ENCODE results near the gene FH. TPM values are rescaled to one million over a fixed set of nuclear protein-coding genes. Genes with fewer than 3 reads are reported as not detected.

Gene FH
- total and polyA plus RNA-seq, 8 donors, result 49.8 to 60.6 (median 56.8) TPM

DNA sequence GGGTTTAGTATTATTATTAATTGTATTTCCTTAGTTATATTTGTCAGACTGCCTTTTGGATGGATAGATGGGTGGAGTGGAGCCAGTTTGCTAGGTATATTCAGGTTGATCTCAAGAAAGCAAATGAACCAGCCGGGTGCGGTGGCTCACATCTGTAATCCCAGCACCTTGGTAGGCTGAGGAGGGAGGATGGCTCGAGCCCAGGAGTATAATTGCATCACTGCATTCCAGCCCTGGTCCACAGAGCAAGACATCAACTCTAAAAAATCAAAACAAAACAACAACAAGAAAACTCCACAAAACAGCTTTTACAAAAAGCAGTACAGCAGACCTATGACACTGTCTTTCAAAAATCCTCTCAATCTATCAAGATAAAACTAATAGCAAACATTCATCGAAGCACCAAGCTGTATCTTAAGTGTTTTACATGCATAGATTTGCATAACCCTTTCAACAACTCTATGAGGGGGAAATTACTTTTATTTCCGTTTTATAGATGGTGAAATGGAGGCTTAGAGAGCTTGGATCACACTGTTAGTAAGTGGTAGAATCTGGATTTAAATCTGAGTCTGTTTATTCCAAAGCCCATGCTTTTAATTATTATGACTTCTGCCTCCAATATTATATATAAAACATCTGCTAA lies 38.1 kb upstream of the FH start:
- Histone ChIP-seq H3K9me3 (no peaks in the 10 kb centered on the region), H3K27me3 (no peaks in the 10 kb centered on the region), H3K4me1 (peaks cover 0 to 11% of the 10 kb centered on the region in 2 donors), H3K4me3 (no peak overlapping the region), H3K27ac (no peak overlapping the region), H3K36me3 (no peaks in the 10 kb centered on the region)
- intact Hi-C loops (cut with DNase I), result no loop called here
- ATAC-seq (no peak), DNase-seq (no peak)
- TF ChIP-seq CTCF (IDR thresholded peaks at IDR 0.05), result no peak

- no peaks in the 10 kb centered on the region for H3K36me3 ChIP-seq
- no peak overlapping the region for H3K27ac ChIP-seq
- no peak for ATAC-seq
- no peaks in the 10 kb centered on the region for H3K9me3 ChIP-seq
- no peak for TF ChIP-seq CTCF (IDR thresholded peaks at IDR 0.05)
- H3K27me3 ChIP-seq, result no peaks in the 10 kb centered on the region
- intact Hi-C loops (cut with DNase I), result no loop called here
- no peak overlapping the region for H3K4me3 ChIP-seq
- H3K4me1 ChIP-seq, result peaks cover 0 to 15% of the 10 kb centered on the region in 2 donors
- no peak for DNase-seq
Observed at GRCh38 chr1:241557031-241557430, 37.5 kb upstream of the FH start.

DNA sequence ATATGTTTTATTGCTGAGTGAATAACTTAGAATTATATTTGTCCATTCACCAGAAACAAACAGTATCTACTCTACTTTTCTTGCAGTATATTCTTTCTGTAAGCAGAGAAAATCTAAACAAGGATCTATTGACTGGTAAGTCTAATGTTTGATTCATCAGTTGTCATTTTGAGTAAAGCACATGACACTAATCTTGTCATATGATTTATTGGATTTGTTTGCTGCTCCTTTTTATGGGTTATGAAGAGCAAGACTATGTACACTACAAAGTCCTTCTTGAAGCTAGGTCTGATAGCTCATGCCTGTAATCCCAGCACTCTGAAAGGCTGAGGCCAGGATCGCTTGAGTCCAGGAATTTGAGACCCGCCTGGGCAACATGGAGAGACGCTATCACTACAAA lies 36.0 kb upstream of the FH start:
- TF ChIP-seq CTCF (IDR thresholded peaks at IDR 0.05), result no peak
- H3K27ac ChIP-seq, result no peak overlapping the region
- no peak overlapping the region for H3K4me3 ChIP-seq
- H3K27me3 ChIP-seq, result no peaks in the 10 kb centered on the region
- no peaks in the 10 kb centered on the region for H3K9me3 ChIP-seq
- intact Hi-C loops (cut with DNase I), result no loop called here
- no peak for ATAC-seq
- peaks cover 0 to 13% of the 10 kb centered on the region in 2 donors for H3K4me1 ChIP-seq
- no peaks in the 10 kb centered on the region for H3K36me3 ChIP-seq
- DNase-seq, result no peak

- Histone ChIP-seq H3K4me3 (no peak overlapping the region), H3K27me3 (no peaks in the 10 kb centered on the region), H3K4me1 (peaks cover 0 to 11% of the 10 kb centered on the region in 2 donors), H3K27ac (no peak overlapping the region), H3K36me3 (no peaks in the 10 kb centered on the region), H3K9me3 (no peaks in the 10 kb centered on the region)
- no peak for TF ChIP-seq CTCF (IDR thresholded peaks at IDR 0.05)
- intact Hi-C loops (cut with DNase I), result no loop called here
- no peak for ATAC-seq
- no peak for DNase-seq
Observed at GRCh38 chr1:241553886-241554592, 34.5 kb upstream of the FH start.

DNA sequence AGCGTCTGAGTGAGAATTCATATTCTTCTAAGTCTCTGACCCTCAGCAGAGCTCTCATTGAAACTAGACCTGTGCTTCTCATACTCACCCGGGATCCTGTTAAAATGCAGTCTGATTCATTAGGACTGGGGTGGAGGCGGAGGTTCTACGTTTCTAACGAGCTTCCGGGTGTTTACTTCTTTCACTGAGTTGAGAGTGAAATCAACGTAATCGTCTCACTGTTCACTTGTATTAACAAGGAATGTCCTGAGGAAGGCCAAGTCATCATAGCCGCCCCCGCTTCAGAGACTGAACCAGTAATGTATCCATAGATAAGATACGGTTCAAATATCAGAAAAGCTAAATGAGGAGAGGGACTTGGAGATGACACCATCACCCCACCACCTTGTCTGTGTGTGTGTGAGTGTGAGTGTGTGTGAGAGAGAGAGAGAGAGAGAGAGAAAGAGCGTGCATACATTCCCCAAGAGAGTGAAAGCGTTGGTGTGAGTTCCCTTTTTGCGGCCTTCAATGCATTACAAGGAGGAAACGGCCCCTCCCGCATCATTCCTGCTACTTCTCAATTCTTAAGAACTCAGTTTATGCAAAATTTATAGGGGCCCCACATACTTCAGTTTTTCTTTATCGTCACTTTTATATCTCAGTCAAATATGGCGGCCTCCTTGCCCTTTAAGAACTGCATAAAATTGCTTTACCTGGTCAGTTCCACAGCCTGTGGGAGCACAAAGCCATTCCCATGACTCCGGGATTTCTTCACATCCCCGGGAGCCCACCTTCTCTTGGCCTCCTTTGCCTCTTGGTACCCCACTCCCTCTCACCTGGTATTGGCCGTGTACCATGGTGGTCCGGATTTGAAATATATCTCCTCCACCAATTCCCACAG lies 32.4 kb upstream of the FH start:
- Histone ChIP-seq H3K4me3 (no peak overlapping the region), H3K36me3 (no peaks in the 10 kb centered on the region), H3K9me3 (no peaks in the 10 kb centered on the region), H3K27ac (peak overlapping the region; percentile 53 to 90), H3K4me1 (peaks cover 0 to 11% of the 10 kb centered on the region in 2 donors), H3K27me3 (no peaks in the 10 kb centered on the region)
- no peak for TF ChIP-seq CTCF (IDR thresholded peaks at IDR 0.05)
- peak; percentile 85 for ATAC-seq
- peak in 2 of 4 donors; percentile 6 to 73 for DNase-seq
- intact Hi-C loops (cut with DNase I), result no loop called here
